Astrocyte (in vitro differentiated cells and primary cell): ENCODE results near the gene COL9A2.

Experiments
- CTCF ChIP-seq: IDR thresholded peaks from 2 replicates; pipeline ENCODE4 v1.5.1; 2011; ENCODE audit warnings: low read depth, mild to moderate bottlenecking, inconsistent platforms, low read length, moderate library complexity; ENCODE audit not compliant: insufficient read depth
- EZH2 ChIP-seq: IDR thresholded peaks from 2 replicates; pipeline ENCODE4 v1.6.1; 2012; ENCODE audit warnings: mild to moderate bottlenecking, low read length, inconsistent platforms; ENCODE audit not compliant: insufficient read depth

GRCh38 chr1:40265298-40265697, 51.8 kb downstream of the COL9A2 start:
- TF ChIP-seq CTCF = no peak
- TF ChIP-seq EZH2 = no peak
